Gastroesophageal sphincter (tissue), 3 donors: ENCODE results near the gene TEX48.

Experiments
- EP300 ChIP-seq: sonication (generic); formaldehyde crosslinking; IDR thresholded peaks from one replicate; pipeline ENCODE4 v1.6.1; 2017; ENCODE audit warnings: antibody characterized with exemption, mild to moderate bottlenecking
- POLR2A ChIP-seq, 2 donors: fragments of 450-650 bp; IDR thresholded peaks; one replicate each; pipeline ENCODE4 v1.6.1; 2017; ENCODE audit warnings: antibody characterized with exemption in 2 of 2, mild to moderate bottlenecking in 2 of 2, moderate library complexity in 1 of 2
- POLR2AphosphoS5 ChIP-seq: sonication (generic); formaldehyde crosslinking; IDR thresholded peaks from one replicate; pipeline ENCODE4 v1.6.1; 2017; ENCODE audit warnings: antibody characterized with exemption
- TF ChIP-seq, protein P1 (sequence below), 4 experiments: fragments of 200-600 bp in 2 of 4; fragments of 450-650 bp in 2 of 4; sonication (generic) in 1 of 4; IDR thresholded peaks; one replicate each; pipeline ENCODE4 v1.5.1; 2017 to 2019; ENCODE audit warnings: antibody characterized with exemption in 4 of 4, mild to moderate bottlenecking in 2 of 4, moderate library complexity in 2 of 4

DNA sequence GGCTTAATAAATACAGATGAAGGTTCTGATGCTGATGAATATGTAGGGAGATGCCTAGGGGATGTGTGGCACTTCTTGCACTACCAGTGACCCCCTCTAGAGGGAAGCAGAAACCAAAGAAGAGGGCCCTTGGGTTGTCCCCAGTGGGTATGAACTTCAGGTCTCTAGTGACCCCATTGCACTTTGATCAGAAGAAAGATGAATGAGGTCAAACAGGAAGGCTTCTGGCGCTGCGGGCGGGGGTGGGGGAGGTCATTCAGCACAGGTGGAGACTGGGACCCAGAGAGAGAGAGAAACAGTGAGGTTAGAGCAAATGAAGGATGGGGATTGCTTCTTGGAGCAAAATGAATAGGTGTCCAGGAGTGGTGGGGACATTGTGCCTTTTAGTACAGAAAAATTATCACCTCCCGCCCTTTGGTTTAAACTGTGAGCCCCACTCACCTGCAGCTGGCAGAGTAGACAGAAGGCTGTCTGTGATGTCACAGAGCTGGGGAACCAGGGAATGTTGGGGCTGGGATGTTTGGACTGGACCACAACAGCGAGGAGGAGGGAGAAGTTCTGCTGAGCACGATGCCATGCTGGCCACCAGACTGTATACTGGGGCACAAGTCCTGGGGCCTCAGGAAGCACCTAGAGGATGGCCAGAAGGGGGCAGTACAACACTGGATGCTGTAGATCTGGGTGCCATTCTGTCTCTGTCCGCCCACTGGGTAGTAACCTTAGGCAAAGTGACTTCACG is at the start of gene TEX48:
- TF ChIP-seq, protein P1, sequence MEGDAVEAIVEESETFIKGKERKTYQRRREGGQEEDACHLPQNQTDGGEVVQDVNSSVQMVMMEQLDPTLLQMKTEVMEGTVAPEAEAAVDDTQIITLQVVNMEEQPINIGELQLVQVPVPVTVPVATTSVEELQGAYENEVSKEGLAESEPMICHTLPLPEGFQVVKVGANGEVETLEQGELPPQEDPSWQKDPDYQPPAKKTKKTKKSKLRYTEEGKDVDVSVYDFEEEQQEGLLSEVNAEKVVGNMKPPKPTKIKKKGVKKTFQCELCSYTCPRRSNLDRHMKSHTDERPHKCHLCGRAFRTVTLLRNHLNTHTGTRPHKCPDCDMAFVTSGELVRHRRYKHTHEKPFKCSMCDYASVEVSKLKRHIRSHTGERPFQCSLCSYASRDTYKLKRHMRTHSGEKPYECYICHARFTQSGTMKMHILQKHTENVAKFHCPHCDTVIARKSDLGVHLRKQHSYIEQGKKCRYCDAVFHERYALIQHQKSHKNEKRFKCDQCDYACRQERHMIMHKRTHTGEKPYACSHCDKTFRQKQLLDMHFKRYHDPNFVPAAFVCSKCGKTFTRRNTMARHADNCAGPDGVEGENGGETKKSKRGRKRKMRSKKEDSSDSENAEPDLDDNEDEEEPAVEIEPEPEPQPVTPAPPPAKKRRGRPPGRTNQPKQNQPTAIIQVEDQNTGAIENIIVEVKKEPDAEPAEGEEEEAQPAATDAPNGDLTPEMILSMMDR (IDR thresholded peaks at IDR 0.05) = peak; percentile 16 to 58 (median 43)
- TF ChIP-seq POLR2AphosphoS5 (no peak), POLR2A (IDR thresholded peaks at IDR 0.05) (no peak), EP300 (no peak)
